ENCODE data around the gene PLXNA2.

The PLXNA2 gene

DNA sequence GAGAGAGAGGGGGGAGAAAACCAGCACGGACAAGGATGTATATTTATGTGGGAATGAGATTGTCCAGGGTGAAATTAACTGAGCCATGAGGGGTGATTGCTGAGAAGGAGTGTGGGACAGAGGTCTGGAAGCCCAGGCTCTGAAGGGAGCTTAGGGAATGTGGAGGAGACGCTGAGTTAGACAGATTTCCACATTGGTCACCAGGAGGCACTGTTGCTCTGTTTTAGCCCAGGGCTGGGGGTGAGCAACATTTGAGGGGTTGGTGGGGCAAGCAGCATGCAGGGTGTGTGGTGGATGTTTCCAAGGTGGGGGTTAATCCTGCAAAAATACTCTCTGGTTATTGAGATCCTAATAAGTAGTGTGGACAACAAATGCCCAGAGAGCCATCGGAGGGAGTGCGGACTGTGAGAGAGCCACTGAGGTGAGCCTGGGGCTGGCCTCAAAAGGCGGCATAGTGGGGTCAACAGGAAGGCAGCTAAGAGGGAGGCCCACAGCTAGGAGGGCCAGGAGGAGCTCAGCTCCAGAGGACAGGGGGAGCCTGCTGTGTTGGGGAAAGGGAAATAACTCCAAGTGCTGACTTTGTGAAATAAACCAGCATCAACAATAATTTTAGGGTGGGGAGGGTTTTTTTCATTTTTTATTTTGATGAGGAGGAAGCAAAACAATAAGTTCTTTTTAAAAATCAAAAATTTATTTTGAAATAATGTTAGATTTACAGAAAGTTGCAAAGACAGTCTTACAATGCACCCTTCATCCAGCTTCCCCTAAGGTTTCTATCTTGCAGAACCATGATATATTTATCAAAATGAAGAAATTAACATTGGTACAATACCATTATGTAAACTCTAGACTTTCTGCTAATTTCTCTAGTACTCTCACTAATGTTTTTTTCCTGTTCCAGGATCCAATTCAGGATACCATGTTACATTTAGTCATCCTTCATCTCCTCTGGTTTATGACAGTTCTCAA, 250.4 kb downstream of the PLXNA2 start:
- H3K27me3 ChIP-seq (ENCODE audit: control insufficient read depth in 5 of 5, insufficient read depth in 4 of 5, low read length in 5 of 5): peaks cover 0 to 7% (median 2%) of the 10 kb centered on the region in 5 donors
- no peak overlapping the region for H3K27ac ChIP-seq (ENCODE audit: low read depth, low read length)
- peaks cover 0 to 4% (median 3%) of the 10 kb centered on the region in 5 donors for H3K4me1 ChIP-seq (ENCODE audit: control insufficient read depth in 5 of 5, insufficient read depth in 5 of 5, low read length in 5 of 5)
- H3K9me3 ChIP-seq (ENCODE audit: control insufficient read depth in 5 of 5, low read length in 5 of 5): no peaks in the 10 kb centered on the region
- no peak overlapping the region for H3K9ac ChIP-seq (ENCODE audit: low read length in 5 of 5)
- no peak overlapping the region for H3K4me3 ChIP-seq (ENCODE audit: low read depth in 1 of 5, low read length in 5 of 5)
- no peaks in the 10 kb centered on the region for H3K36me3 ChIP-seq (ENCODE audit: control insufficient read depth in 5 of 5, insufficient read depth in 5 of 5, low read length in 5 of 5)

DNA sequence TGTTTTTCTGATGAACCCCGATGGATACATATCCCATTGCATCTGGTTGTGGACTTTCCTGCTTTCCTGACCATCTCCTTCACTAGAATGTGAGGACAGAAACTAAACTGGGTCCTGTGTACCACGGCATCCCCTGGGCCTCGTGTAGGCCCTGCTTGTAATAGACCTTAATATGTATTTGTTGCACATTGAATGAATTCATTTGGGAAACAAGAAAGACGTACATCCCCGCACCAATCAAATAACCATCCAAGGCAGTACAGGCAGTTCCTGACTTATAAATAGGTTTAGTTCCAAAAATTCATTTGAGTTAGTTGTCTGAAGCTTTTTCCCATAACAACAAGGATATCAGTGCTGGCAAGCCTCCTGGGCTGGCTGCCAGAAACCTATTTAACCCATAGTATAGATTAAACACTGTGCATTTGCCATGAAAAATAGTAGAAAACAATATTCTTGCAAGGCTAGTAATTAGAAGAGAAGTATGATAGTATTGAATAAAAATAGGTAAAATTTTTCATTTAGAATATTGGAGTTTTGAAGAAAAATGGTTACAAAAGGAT, 251.4 kb downstream of the PLXNA2 start:
- Histone ChIP-seq H3K36me3 (ENCODE audit: control insufficient read depth in 5 of 5, insufficient read depth in 5 of 5, low read length in 5 of 5) (no peaks in the 10 kb centered on the region), H3K4me1 (ENCODE audit: control insufficient read depth in 5 of 5, insufficient read depth in 5 of 5, low read length in 5 of 5) (peaks cover 0 to 4% (median 3%) of the 10 kb centered on the region in 5 donors), H3K27me3 (ENCODE audit: control insufficient read depth in 5 of 5, insufficient read depth in 4 of 5, low read length in 5 of 5) (peaks cover 0 to 7% (median 2%) of the 10 kb centered on the region in 5 donors), H3K9me3 (ENCODE audit: control insufficient read depth in 5 of 5, low read length in 5 of 5) (no peaks in the 10 kb centered on the region), H3K9ac (ENCODE audit: low read length in 5 of 5) (no peak overlapping the region), H3K4me3 (ENCODE audit: low read depth in 1 of 5, low read length in 5 of 5) (no peak overlapping the region), H3K27ac (ENCODE audit: low read depth, low read length) (no peak overlapping the region)

DNA sequence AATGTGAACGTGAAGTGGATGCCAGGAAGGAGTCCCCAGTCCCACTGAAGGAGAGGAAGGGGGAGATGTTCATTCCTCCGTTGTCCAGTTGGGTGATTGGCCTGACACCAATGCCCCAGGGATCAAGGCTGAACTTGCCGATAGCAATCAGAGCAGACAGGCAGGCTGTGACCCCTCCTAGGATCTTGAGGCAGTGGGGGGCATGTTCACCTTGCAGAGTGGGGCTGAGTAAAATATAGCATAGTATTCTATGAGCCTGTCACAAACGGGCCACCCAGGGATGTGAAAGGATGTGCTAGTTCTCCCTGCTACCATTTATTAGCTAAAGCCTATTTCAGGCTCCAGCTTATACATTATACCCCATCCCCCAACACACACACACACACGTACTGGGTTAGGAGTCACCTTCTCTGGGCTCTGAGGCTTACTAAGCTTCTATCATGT, 252.6 kb downstream of the PLXNA2 start:
- Histone ChIP-seq H3K4me3 (ENCODE audit: low read depth in 1 of 5, low read length in 5 of 5) (no peak overlapping the region), H3K36me3 (ENCODE audit: control insufficient read depth in 5 of 5, insufficient read depth in 5 of 5, low read length in 5 of 5) (no peaks in the 10 kb centered on the region), H3K9me3 (ENCODE audit: control insufficient read depth in 5 of 5, low read length in 5 of 5) (no peaks in the 10 kb centered on the region), H3K27me3 (ENCODE audit: control insufficient read depth in 5 of 5, insufficient read depth in 4 of 5, low read length in 5 of 5) (peaks cover 0 to 7% (median 2%) of the 10 kb centered on the region in 5 donors), H3K9ac (ENCODE audit: low read length in 5 of 5) (no peak overlapping the region), H3K4me1 (ENCODE audit: control insufficient read depth in 5 of 5, insufficient read depth in 5 of 5, low read length in 5 of 5) (no peaks in the 10 kb centered on the region), H3K27ac (ENCODE audit: low read depth, low read length) (no peak overlapping the region)

DNA sequence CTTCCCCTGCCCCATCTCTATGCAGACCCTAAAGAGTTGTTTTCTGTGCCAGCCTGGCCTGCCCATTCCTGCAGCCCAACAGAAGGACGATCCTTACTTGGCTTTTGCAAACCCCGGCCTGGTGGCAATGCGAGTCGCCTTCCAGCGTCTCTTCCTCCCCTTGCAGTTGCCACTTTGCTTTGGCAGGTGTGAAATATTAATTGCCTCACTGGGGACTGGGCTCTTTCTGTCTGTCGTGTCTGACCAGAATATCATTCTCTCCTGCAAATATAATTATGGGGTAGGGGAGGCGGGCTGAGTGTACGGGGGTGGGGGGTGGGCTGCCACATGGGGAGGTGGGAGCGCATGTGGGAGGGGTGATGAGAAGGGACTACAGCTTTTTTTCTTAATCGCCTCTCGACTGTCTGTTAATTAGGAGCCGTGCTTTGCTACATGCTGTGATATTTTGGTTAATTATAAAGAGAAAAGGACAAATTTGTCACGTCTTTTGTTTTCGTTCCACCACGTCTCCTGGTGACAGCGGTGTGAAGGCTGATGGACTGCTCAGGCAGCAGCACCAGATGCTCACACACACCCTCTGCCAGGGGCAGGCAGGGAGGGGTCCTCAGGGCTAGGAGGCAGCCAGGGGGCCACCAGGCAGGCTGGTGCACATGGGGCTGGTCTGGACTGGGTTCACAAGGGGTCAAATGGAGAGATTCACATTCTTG, 253.2 kb downstream of the PLXNA2 start:
- H3K4me1 ChIP-seq (ENCODE audit: control insufficient read depth in 5 of 5, insufficient read depth in 5 of 5, low read length in 5 of 5): no peaks in the 10 kb centered on the region
- no peak overlapping the region for H3K4me3 ChIP-seq (ENCODE audit: low read depth in 1 of 5, low read length in 5 of 5)
- no peak overlapping the region for H3K9ac ChIP-seq (ENCODE audit: low read length in 5 of 5)
- H3K27ac ChIP-seq (ENCODE audit: low read depth, low read length): no peak overlapping the region
- H3K9me3 ChIP-seq (ENCODE audit: control insufficient read depth in 5 of 5, low read length in 5 of 5): no peaks in the 10 kb centered on the region
- no peaks in the 10 kb centered on the region for H3K36me3 ChIP-seq (ENCODE audit: control insufficient read depth in 5 of 5, insufficient read depth in 5 of 5, low read length in 5 of 5)
- H3K27me3 ChIP-seq (ENCODE audit: control insufficient read depth in 5 of 5, insufficient read depth in 4 of 5, low read length in 5 of 5): peaks cover 0 to 7% (median 2%) of the 10 kb centered on the region in 5 donors

DNA sequence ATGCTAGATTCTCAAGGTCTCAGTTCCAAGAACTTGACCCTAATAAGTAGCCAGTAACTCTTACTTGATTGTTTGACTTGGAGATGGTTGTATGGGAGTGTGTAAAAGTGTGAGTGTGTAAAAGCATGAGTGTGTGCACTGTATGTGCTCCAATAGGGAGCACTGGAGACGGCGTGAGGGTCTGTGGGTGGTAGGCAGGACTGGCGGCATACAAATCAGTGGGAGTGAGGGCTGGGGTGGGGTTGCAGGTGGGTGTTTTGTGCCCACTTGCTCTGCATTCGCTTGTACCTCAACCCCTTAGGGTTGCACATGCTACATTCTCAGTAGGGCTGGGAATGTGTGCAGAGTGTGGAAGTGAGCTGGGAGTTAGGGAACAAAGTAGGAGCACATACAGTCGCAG, 253.7 kb downstream of the PLXNA2 start:
- H3K27me3 ChIP-seq (ENCODE audit: control insufficient read depth in 5 of 5, insufficient read depth in 4 of 5, low read length in 5 of 5): peaks cover 0 to 7% (median 2%) of the 10 kb centered on the region in 5 donors
- no peaks in the 10 kb centered on the region for H3K4me1 ChIP-seq (ENCODE audit: control insufficient read depth in 5 of 5, insufficient read depth in 5 of 5, low read length in 5 of 5)
- H3K27ac ChIP-seq (ENCODE audit: low read depth, low read length): no peak overlapping the region
- H3K4me3 ChIP-seq (ENCODE audit: low read depth in 1 of 5, low read length in 5 of 5): no peak overlapping the region
- no peaks in the 10 kb centered on the region for H3K9me3 ChIP-seq (ENCODE audit: control insufficient read depth in 5 of 5, low read length in 5 of 5)
- H3K9ac ChIP-seq (ENCODE audit: low read length in 5 of 5): no peak overlapping the region
- no peaks in the 10 kb centered on the region for H3K36me3 ChIP-seq (ENCODE audit: control insufficient read depth in 5 of 5, insufficient read depth in 5 of 5, low read length in 5 of 5)

DNA sequence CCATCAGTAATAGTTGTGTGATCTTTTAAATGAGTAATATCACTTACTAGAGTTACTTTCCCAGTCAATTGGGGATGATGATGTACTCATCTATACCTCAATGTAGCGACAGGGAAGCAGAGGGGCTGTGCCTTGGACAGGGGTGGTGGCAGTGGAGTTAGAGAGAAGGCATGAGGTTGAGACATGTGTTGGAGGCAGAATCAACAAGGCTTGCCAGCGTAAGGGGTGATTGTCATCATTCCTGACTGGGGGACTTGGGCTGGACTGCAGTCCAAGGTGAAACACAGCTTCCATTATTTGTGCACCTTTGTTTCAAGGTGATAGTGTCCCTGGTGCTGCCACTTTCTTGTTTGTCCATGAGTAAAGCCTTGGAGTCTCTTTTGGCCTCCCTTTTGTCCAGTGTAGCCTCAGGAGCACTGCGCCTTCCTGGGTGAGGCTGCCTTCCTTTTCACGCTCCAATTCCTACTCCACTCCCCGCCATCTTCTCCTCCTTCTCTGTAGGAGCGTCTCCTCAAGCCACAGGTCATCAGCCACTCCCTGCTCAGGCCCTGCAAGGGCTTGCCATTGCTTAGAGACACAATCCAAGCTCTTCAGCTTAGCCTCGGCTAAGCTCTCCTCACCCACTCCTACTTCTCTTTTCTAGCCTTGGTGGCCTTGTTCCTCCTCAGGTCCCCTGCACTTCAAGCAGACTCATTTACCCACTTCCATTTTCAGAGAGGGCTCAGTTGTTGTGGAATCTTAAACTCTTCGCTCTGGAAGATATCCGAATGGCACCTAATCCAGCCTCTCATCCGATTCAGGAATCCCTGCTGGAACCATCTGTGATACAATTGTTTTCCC, 255.6 kb downstream of the PLXNA2 start:
- no peak overlapping the region for H3K4me3 ChIP-seq (ENCODE audit: low read depth in 1 of 5, low read length in 5 of 5)
- H3K9ac ChIP-seq (ENCODE audit: low read length in 5 of 5): no peak overlapping the region
- no peaks in the 10 kb centered on the region for H3K9me3 ChIP-seq (ENCODE audit: control insufficient read depth in 5 of 5, low read length in 5 of 5)
- H3K27me3 ChIP-seq (ENCODE audit: control insufficient read depth in 5 of 5, insufficient read depth in 4 of 5, low read length in 5 of 5): peaks cover 0 to 7% (median 2%) of the 10 kb centered on the region in 5 donors
- H3K36me3 ChIP-seq (ENCODE audit: control insufficient read depth in 5 of 5, insufficient read depth in 5 of 5, low read length in 5 of 5): no peaks in the 10 kb centered on the region
- no peaks in the 10 kb centered on the region for H3K4me1 ChIP-seq (ENCODE audit: control insufficient read depth in 5 of 5, insufficient read depth in 5 of 5, low read length in 5 of 5)
- H3K27ac ChIP-seq (ENCODE audit: low read depth, low read length): no peak overlapping the region

DNA sequence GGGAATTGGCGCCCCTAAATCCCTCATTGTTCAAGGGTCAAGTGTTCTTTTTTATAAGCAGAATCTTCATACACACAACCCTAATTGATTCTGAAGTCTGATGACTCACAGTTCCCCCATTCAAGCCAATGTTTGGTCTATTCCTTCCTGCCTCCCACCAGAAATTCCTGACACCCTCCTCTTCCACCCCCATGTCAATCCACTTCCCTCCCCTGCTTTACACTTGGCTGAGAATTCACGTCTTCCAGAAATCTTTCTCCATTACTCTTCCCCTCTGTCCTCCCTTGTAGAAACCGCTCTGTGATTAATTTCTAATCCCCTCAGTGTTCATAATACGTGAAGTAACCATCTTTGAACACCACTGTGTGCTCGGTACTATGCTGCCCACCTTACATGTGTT, 257.0 kb downstream of the PLXNA2 start:
- H3K4me1 ChIP-seq (ENCODE audit: control insufficient read depth in 5 of 5, insufficient read depth in 5 of 5, low read length in 5 of 5): no peaks in the 10 kb centered on the region
- peaks cover 0 to 7% (median 2%) of the 10 kb centered on the region in 5 donors for H3K27me3 ChIP-seq (ENCODE audit: control insufficient read depth in 5 of 5, insufficient read depth in 4 of 5, low read length in 5 of 5)
- no peaks in the 10 kb centered on the region for H3K36me3 ChIP-seq (ENCODE audit: control insufficient read depth in 5 of 5, insufficient read depth in 5 of 5, low read length in 5 of 5)
- no peak overlapping the region for H3K27ac ChIP-seq (ENCODE audit: low read depth, low read length)
- H3K4me3 ChIP-seq (ENCODE audit: low read depth in 1 of 5, low read length in 5 of 5): no peak overlapping the region
- no peak overlapping the region for H3K9ac ChIP-seq (ENCODE audit: low read length in 5 of 5)
- H3K9me3 ChIP-seq (ENCODE audit: control insufficient read depth in 5 of 5, low read length in 5 of 5): no peaks in the 10 kb centered on the region

DNA sequence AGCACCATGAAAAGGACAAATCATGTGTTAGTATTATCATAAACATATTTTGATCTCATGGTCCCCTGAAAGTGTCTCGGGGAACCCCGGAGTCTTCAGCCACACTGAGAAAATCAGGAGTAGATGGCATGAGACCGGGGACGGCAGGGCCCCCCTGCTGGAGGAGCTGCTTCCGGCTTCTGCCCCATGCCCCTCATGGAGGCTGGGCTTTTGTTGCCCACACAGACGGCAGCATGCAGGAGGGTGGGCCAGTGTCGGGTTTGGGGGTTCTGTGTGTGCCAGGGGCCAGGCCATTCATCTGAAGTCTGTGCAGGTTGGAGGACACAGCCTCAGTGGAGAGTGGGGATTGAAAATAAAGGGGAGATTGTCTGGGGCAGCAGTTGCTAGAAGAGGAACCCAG, 258.2 kb downstream of the PLXNA2 start:
- Histone ChIP-seq H3K4me3 (ENCODE audit: low read depth in 1 of 5, low read length in 5 of 5) (no peak overlapping the region), H3K27me3 (ENCODE audit: control insufficient read depth in 5 of 5, insufficient read depth in 4 of 5, low read length in 5 of 5) (peaks cover 0 to 6% (median 2%) of the 10 kb centered on the region in 5 donors), H3K27ac (ENCODE audit: low read depth, low read length) (no peak overlapping the region), H3K36me3 (ENCODE audit: control insufficient read depth in 5 of 5, insufficient read depth in 5 of 5, low read length in 5 of 5) (no peaks in the 10 kb centered on the region), H3K9ac (ENCODE audit: low read length in 5 of 5) (no peak overlapping the region), H3K4me1 (ENCODE audit: control insufficient read depth in 5 of 5, insufficient read depth in 5 of 5, low read length in 5 of 5) (no peaks in the 10 kb centered on the region), H3K9me3 (ENCODE audit: control insufficient read depth in 5 of 5, low read length in 5 of 5) (no peaks in the 10 kb centered on the region)

DNA sequence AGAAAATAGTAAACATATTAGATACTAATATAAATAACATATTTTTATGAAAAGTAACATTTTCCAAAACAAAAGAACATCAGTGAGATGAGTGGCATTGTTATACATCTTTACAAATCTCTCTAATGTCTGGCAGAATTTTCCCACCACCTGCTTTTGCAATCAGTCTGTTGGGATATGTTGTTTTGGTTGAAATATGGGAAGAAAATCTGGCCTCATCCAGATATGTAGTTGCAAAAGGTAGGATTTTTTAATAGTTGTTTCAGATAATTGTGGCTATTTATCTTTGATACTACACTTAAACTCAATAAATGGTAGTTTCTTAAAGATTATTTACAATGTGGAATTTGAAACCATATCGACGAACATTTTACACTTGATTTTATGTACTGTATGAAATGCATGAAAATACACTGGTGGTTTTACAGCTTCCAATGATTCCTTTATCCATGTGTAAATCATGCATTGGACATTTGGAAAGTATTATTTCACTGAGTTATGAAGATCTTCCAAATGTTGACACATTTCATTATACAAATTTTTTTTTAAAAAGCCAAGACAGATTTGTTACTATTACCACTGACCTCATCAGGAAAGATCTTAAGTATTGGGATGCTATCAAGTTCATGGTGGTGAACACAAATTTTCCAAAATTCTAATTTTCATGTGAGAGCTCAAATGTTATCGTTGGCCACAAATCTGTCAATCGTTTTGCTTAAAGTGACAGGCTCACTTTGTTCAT, 259.2 kb downstream of the PLXNA2 start:
- Histone ChIP-seq H3K4me3 (ENCODE audit: low read depth in 1 of 5, low read length in 5 of 5) (no peak overlapping the region), H3K9ac (ENCODE audit: low read length in 5 of 5) (no peak overlapping the region), H3K27ac (ENCODE audit: low read depth, low read length) (no peak overlapping the region), H3K4me1 (ENCODE audit: control insufficient read depth in 5 of 5, insufficient read depth in 5 of 5, low read length in 5 of 5) (no peaks in the 10 kb centered on the region), H3K36me3 (ENCODE audit: control insufficient read depth in 5 of 5, insufficient read depth in 5 of 5, low read length in 5 of 5) (no peaks in the 10 kb centered on the region), H3K27me3 (ENCODE audit: control insufficient read depth in 5 of 5, insufficient read depth in 4 of 5, low read length in 5 of 5) (peaks cover 0 to 6% (median 0%) of the 10 kb centered on the region in 5 donors), H3K9me3 (ENCODE audit: control insufficient read depth in 5 of 5, low read length in 5 of 5) (no peaks in the 10 kb centered on the region)

Measured in subcutaneous abdominal adipose tissue (tissue), 5 donors.